Right lobe of liver (tissue), 6 donors: Measurements from ENCODE around the gene INTS1. TPM values are rescaled to one million over a fixed set of nuclear protein-coding genes. Genes with fewer than 3 reads are reported as not detected.

Experiments
- ATAC-seq, 4 donors: fragments of 200-7000 bp; cut with Tn5 transposase; one replicate each; pipeline ENCODE4 v1.9.1; 2020; ENCODE audit warnings: mild to moderate bottlenecking in 4 of 4, moderate library complexity in 4 of 4
- DNase-seq, 3 donors: peaks; one replicate each; pipeline ENCODE4 v3.0.0-alpha.2; 2020
- H3K27ac ChIP-seq, 3 donors: fragments of 200-600 bp; one replicate each; pipeline ENCODE4 v1.8.0; 2022
- H3K27me3 ChIP-seq, 2 donors: fragments of 200-600 bp; one replicate each; pipeline ENCODE4 v1.8.0; 2022
- H3K36me3 ChIP-seq, 4 donors: fragments of 200-600 bp; sonication (generic) in 1 of 4; one replicate each; pipeline versions ENCODE4 v1.5.1 to v1.8.0; 2017 to 2022; ENCODE audit warnings: control low read depth in 1 of 4
- H3K4me1 ChIP-seq, 4 donors: fragments of 200-600 bp; sonication (generic) in 1 of 4; one replicate each; pipeline versions ENCODE4 v1.5.1 to v1.8.0; 2017 to 2022; ENCODE audit warnings: control low read depth in 1 of 4
- H3K4me3 ChIP-seq, 3 donors: fragments of 200-600 bp; one replicate each; pipeline ENCODE4 v1.8.0; 2022
- H3K9me3 ChIP-seq, 4 donors: fragments of 200-600 bp; sonication (generic) in 1 of 4; one replicate each; pipeline versions ENCODE4 v1.5.1 to v1.8.0; 2017 to 2022; ENCODE audit warnings: control low read depth in 1 of 4
- POLR2A ChIP-seq: fragments of 450-650 bp; IDR thresholded peaks from one replicate; pipeline ENCODE4 v1.6.1; 2017; ENCODE audit warnings: antibody characterized with exemption, mild to moderate bottlenecking
- WGBS: methylation state at CpG from one replicate; pipeline ENCODE4 v1.1.6; 2018; ENCODE audit warnings: low coverage, low lambda C conversion rate; ENCODE audit not compliant: insufficient coverage; ENCODE audit errors: missing lambda C conversion rate; 5-methylcytosine and 5-hydroxymethylcytosine counted together
- intact Hi-C, 2 donors: fragments of 100-400 bp; cut with DNase I; formaldehyde crosslinking; loops; one replicate each; pipeline versions ENCODE4 v1.11.2 to v1.14.1; 2022
- total RNA-seq, 6 experiments: library from RNA; depleted of rRNA in 2 of 6; stranded (reverse); fragments of >200 nt in 2 of 6; fragmentation: NEBNext Ultra II Directional in 3 of 6; extraction: Animal tissue kit (Norgen Biotek cat#: 25700) in 3 of 6; gene quantifications; one replicate each; pipeline versions ENCODE4 v1.1.0 to v1.2.4, GENCODE V29; 2016 to 2023
- TF ChIP-seq, protein P1 (sequence below), 4 donors: fragments of 200-600 bp in 3 of 4; fragments of 450-650 bp in 1 of 4; IDR thresholded peaks; one replicate each; pipeline versions ENCODE4 v1.5.1 to v1.8.0; 2016 to 2022; ENCODE audit warnings: antibody characterized with exemption in 4 of 4, mild to moderate bottlenecking in 2 of 4
- donor health status: DM: no; HTN: yes; CAD: no.
- donor health status: DM: no; HTN: no; CAD: no.
- donor health status: DM: no; HTN: no; CAD: no.
- donor health status: DM: no; HTN: yes; CAD: no.
- donor health status: DM: no; HTN: yes; CAD: no.

Gene INTS1
- total RNA-seq, 6 experiments from 2014 or later = 30.1 to 49.6 (median 41.2) TPM

DNA sequence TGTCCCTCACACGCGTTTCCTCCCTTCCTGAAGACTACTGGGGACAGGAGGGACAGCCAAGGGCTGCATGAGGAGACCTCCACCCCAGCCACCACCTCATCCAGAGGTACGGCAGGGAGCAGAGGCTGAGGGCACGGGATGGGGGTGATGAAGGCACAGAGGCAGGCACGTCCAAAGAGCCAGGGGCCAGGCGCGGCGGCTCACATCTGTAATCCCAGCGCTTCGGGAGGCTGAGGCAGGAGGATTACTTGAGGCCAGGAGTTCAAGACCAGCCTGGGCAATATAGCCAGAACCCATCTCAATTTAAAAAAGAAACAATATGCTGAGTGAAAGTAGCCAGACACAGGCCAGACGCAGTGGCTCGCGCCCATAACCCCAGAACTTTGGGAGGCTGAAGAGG lies 48.2 kb downstream of the INTS1 start:
- Histone ChIP-seq H3K4me1 (peaks cover 0 to 32% (median 5%) of the 10 kb centered on the region in 4 donors), H3K36me3 (no peaks in the 10 kb centered on the region), H3K4me3 (no peak overlapping the region), H3K27ac (peak overlapping the region in 2 of 3 donors; percentile 47 to 60), H3K9me3 (no peaks in the 10 kb centered on the region), H3K27me3 (no peaks in the 10 kb centered on the region)
- no peak for DNase-seq
- 84% methylated on average over 3 of the region's 13 CpGs for WGBS
- TF ChIP-seq POLR2A = no peak
- TF ChIP-seq, protein P1, sequence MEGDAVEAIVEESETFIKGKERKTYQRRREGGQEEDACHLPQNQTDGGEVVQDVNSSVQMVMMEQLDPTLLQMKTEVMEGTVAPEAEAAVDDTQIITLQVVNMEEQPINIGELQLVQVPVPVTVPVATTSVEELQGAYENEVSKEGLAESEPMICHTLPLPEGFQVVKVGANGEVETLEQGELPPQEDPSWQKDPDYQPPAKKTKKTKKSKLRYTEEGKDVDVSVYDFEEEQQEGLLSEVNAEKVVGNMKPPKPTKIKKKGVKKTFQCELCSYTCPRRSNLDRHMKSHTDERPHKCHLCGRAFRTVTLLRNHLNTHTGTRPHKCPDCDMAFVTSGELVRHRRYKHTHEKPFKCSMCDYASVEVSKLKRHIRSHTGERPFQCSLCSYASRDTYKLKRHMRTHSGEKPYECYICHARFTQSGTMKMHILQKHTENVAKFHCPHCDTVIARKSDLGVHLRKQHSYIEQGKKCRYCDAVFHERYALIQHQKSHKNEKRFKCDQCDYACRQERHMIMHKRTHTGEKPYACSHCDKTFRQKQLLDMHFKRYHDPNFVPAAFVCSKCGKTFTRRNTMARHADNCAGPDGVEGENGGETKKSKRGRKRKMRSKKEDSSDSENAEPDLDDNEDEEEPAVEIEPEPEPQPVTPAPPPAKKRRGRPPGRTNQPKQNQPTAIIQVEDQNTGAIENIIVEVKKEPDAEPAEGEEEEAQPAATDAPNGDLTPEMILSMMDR (IDR thresholded peaks at IDR 0.05) = no peak
- intact Hi-C loops = no loop called here
- ATAC-seq = no peak

DNA sequence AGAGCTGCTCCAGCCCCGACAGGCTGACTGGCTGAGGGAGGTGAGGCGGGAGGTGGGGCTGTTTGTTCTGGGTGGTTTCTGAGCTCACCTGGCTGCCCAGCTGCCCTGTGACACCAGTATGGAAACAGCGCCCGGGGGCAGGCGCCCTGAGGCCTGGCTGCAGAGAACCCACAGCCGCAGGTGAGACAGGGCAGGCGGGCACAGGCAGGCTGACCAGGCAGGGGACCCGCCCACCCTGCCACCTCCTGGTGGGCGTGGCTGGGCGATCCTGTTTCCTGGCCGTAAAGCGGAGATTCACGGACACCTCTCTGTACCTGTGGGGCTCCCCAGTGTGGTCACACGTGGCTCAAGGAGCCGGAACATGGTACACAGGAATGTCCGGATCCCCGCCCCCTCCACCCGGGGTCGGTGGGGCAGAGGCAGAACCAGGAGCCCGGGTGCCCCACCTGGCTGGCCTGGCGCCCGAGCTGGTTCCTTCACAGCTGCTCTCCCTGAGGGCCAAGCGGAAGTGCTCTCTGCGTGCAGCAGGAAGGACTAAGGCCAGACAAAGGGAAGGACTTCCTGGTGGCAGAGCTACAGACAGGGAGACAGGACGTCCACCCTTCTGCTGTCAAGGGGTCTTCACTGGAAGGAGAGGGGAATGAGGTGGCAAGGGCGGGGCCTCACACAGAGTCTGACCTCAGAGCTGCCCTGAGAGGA lies 48.8 kb downstream of the INTS1 start:
- H3K27me3 ChIP-seq = no peaks in the 10 kb centered on the region
- intact Hi-C loops = no loop called here
- no peaks in the 10 kb centered on the region for H3K36me3 ChIP-seq
- peaks cover 0 to 28% (median 5%) of the 10 kb centered on the region in 4 donors for H3K4me1 ChIP-seq
- peak overlapping the region in 2 of 3 donors; percentile 2 to 7 for H3K4me3 ChIP-seq
- peak; percentile 73 to 92 (median 87) for DNase-seq
- H3K9me3 ChIP-seq = no peaks in the 10 kb centered on the region
- H3K27ac ChIP-seq = peak overlapping the region; percentile 47 to 68 (median 60)
- peak; percentile 34 for TF ChIP-seq POLR2A
- TF ChIP-seq, protein P1 (IDR thresholded peaks at IDR 0.05) = no peak
- ATAC-seq = peak; percentile 18 to 50 (median 33)
- 32% methylated on average over 7 of the region's 26 CpGs for WGBS

DNA sequence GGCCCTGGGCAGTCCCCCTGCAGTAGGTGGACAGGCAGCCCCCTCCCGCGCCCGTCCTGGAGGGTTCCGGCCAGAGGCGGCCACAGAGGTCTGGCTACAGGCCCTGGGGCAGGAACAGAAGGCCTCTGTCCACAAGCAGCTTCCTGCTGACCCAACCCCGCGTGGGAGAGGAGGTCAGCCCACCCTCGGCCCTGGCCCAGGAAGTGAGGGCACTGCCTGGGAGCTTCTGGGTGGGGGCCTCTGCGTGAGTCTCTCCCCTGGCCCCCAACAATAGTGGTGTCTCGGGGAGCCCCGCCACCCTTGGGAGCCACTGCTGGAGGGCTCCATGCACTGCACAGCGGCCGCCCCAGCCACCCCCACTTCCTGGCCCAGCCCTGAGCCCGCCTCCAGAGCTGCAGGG lies 49.6 kb downstream of the INTS1 start:
- no CpG with 5 or more reads among the region's 14 CpGs for WGBS
- Histone ChIP-seq H3K27me3 (no peaks in the 10 kb centered on the region), H3K4me1 (peaks cover 0 to 22% (median 5%) of the 10 kb centered on the region in 4 donors), H3K36me3 (no peaks in the 10 kb centered on the region), H3K9me3 (no peaks in the 10 kb centered on the region), H3K27ac (peak overlapping the region; percentile 47 to 68 (median 60)), H3K4me3 (peak overlapping the region in 2 of 3 donors; percentile 7 to 16)
- intact Hi-C loops = no loop called here
- ATAC-seq (peak in 1 of 4 donors; percentile 2), DNase-seq (no peak)
- TF ChIP-seq POLR2A = no peak
- TF ChIP-seq, protein P1 (IDR thresholded peaks at IDR 0.05) = no peak

DNA sequence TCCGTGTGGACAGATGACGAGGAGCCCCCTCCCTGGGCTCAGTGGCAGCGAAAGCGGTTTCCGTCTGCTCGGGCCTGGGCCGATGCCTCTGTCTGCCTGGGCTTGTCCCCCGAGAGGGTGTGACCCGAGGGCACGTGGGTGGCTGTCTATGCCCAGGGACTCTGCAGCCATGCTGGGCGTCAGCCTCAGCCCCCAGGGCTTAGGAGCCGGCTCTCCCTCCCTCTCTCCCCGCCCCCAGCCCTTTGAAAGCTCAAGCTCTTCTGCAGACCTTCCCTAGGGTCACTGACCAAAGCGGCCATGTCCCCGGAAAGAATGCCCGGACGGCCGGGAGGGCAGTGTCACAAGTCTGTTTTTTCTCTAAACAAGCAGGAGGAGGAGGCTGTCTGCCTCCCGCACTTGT lies 52.0 kb downstream of the INTS1 start:
- peak in 1 of 3 donors; percentile 60 for DNase-seq
- ATAC-seq = peak in 3 of 4 donors; percentile 2 to 22 (median 20)
- no peak for TF ChIP-seq POLR2A
- TF ChIP-seq, protein P1 (IDR thresholded peaks at IDR 0.05) = no peak
- Histone ChIP-seq H3K4me1 (peaks cover 0 to 12% (median 0%) of the 10 kb centered on the region in 4 donors), H3K36me3 (no peaks in the 10 kb centered on the region), H3K4me3 (no peak overlapping the region), H3K27ac (peak overlapping the region in 1 of 3 donors; percentile 24), H3K27me3 (no peaks in the 10 kb centered on the region), H3K9me3 (no peaks in the 10 kb centered on the region)
- WGBS = 20% methylated on average over 1 of the region's 19 CpGs
- intact Hi-C loops = no loop called here
